Measurements from ENCODE around the gene GCDH.

The GCDH gene

GRCh38 chr19:12939975-12940423 is 49.0 kb downstream of the GCDH start:
- no peak for DNase-seq (ENCODE audit: low read depth in 3 of 3)

GRCh38 chr19:12940897-12941296 is 49.9 kb downstream of the GCDH start:
- no peak for DNase-seq (ENCODE audit: low read depth in 3 of 3)

- no peak for DNase-seq (ENCODE audit: low read depth in 3 of 3)
Observed at GRCh38 chr19:12943437-12944044, 52.6 kb downstream of the GCDH start.

- DNase-seq (ENCODE audit: low read depth in 3 of 3), result no peak
Observed at GRCh38 chr19:12944104-12944674, 53.2 kb downstream of the GCDH start.

GRCh38 chr19:12945479-12946091 is 54.6 kb downstream of the GCDH start, which contains the start of gene RAD23A:
Gene RAD23A, plus strand, starts transcription at chr19:12945862. Its CDS starts 87 bp downstream, at chr19:12945949.
- DNase-seq (ENCODE audit: low read depth in 3 of 3), result peak; percentile 97 to 99 (median 98)

GRCh38 chr19:12946092-12946721 is 55.2 kb downstream of the GCDH start:
- DNase-seq (ENCODE audit: low read depth in 3 of 3), result peak in 1 of 3 donors; percentile 39

- no peak for DNase-seq (ENCODE audit: low read depth in 3 of 3)
Observed at GRCh38 chr19:12946731-12947496, 56.0 kb downstream of the GCDH start.

GRCh38 chr19:12947702-12948611 is 57.0 kb downstream of the GCDH start:
- no peak for DNase-seq (ENCODE audit: low read depth in 3 of 3)

- DNase-seq (ENCODE audit: low read depth in 3 of 3), result no peak
Observed at GRCh38 chr19:12948612-12949362, 57.8 kb downstream of the GCDH start.

Data from stimulated activated CD4-positive, alpha-beta T cell treated with anti-CD3 and anti-CD28 coated beads, TNF-alpha, amount 100 ng/mL, for 48 hours (primary cell).